ENCODE data around the gene MTTP.

Gene MTTP

DNA sequence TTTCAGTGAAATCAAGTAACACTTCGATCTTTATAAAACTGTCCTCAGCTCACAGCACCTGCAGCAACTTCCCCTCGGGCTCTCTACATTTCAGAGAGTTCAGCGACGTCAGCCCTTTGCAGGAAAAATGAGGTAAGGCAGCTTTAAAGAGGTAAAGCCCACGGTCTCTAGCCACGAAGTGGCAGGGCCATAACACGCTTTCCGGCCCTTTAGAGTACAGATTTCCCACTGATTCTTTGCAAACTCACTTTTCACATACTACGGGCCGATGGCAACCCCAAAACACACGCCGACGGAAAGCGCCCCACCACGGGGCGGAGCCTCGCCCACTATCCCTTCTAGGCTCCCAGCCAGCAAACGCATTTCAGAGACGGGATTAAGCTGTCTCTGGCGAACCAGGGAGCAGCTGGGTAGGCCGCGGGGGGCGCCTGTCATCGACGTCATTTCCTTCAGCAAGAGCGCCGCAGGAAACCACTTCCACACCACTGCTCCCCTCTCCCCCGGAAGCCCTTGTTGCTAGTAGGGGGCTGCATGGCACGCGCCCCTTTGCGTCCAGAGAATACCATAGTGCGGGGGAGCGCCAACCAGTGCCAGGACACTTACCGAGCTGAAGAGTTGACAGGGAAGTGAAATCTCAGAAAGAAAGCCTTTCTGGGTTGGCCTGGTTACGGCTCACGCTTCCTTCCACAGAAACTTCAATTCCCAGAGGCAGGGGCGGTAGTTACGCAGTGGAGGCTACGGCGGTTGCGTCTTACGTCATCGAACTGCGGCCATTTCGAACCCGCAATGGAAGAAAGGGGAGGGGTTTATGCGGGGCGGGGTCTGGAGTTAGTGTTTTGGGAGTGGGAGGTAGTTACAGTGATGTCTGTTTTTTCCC lies 11.1 kb upstream of the MTTP start, which contains the start of gene TRMT10A:
Gene TRMT10A, minus strand, starts transcription at position 730 of the 877 bp plus-strand sequence. CDS start 4,701 bp downstream, outside the sequence.
- H3K27ac ChIP-seq (ENCODE audit: insufficient read depth, low read length, poor library complexity, severe bottlenecking) = peak within 1 kb of the TSS; percentile 95
- H3K4me1 ChIP-seq (ENCODE audit: control insufficient read depth, insufficient read depth, low read length, poor library complexity, severe bottlenecking) = peaks cover 5% of the 10 kb centered on the region
- H3K36me3 ChIP-seq (ENCODE audit: control insufficient read depth, insufficient read depth, low read length) = no peaks in the 10 kb centered on the region
- no peaks in the 10 kb centered on the region for H3K27me3 ChIP-seq (replicated peaks; ENCODE audit: control insufficient read depth, insufficient read depth, low read length, poor library complexity, severe bottlenecking)
- peak within 1 kb of the TSS; percentile 74 for H3K4me3 ChIP-seq (ENCODE audit: insufficient read depth, low read depth, low read length, poor library complexity, severe bottlenecking)
- H3K9me3 ChIP-seq (ENCODE audit: control insufficient read depth, low read length) = no peaks in the 10 kb centered on the region
- peak; percentile 87 to 92 (median 92) for DNase-seq

GRCh38 chr4:99564921-99565320 lies 9.7 kb upstream of the MTTP start:
- Histone ChIP-seq H3K27me3 (replicated peaks; ENCODE audit: control insufficient read depth, insufficient read depth, low read length, poor library complexity, severe bottlenecking) (no peaks in the 10 kb centered on the region), H3K36me3 (ENCODE audit: control insufficient read depth, insufficient read depth, low read length) (no peaks in the 10 kb centered on the region), H3K27ac (ENCODE audit: insufficient read depth, low read length, poor library complexity, severe bottlenecking) (no peak overlapping the region), H3K4me1 (ENCODE audit: control insufficient read depth, insufficient read depth, low read length, poor library complexity, severe bottlenecking) (peaks cover 5% of the 10 kb centered on the region), H3K9me3 (ENCODE audit: control insufficient read depth, low read length) (no peaks in the 10 kb centered on the region), H3K4me3 (ENCODE audit: insufficient read depth, low read depth, low read length, poor library complexity, severe bottlenecking) (no peak overlapping the region)
- no peak for DNase-seq

DNA sequence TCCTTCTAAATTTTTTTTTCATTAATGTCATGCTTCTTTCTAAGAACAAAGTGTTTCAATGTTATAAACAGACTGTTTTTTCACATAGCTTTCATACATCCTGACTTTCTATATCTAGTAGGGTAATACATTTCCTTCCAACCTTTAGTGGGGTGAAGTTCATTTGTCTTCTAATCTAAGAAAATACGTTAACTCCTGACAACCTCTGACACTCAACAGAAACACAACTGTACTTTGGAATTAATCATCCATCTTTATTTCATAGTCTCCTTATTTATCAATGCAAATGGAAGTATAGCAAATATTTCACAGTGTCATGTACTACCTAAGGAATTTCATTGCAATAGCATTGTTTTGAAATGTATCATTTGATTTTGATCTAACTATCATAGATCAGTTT lies 2.7 kb upstream of the MTTP start:
- H3K27ac ChIP-seq (ENCODE audit: insufficient read depth, low read length, poor library complexity, severe bottlenecking) = no peak overlapping the region
- no peaks in the 10 kb centered on the region for H3K4me1 ChIP-seq (ENCODE audit: control insufficient read depth, insufficient read depth, low read length, poor library complexity, severe bottlenecking)
- no peak overlapping the region for H3K4me3 ChIP-seq (ENCODE audit: insufficient read depth, low read depth, low read length, poor library complexity, severe bottlenecking)
- DNase-seq = no peak
- no peaks in the 10 kb centered on the region for H3K9me3 ChIP-seq (ENCODE audit: control insufficient read depth, low read length)
- no peaks in the 10 kb centered on the region for H3K36me3 ChIP-seq (ENCODE audit: control insufficient read depth, insufficient read depth, low read length)
- H3K27me3 ChIP-seq (replicated peaks; ENCODE audit: control insufficient read depth, insufficient read depth, low read length, poor library complexity, severe bottlenecking) = peaks cover 9% of the 10 kb centered on the region

- Histone ChIP-seq H3K27ac (ENCODE audit: insufficient read depth, low read length, poor library complexity, severe bottlenecking) (no peak overlapping the region), H3K4me3 (ENCODE audit: insufficient read depth, low read depth, low read length, poor library complexity, severe bottlenecking) (no peak overlapping the region), H3K36me3 (ENCODE audit: control insufficient read depth, insufficient read depth, low read length) (no peaks in the 10 kb centered on the region), H3K27me3 (replicated peaks; ENCODE audit: control insufficient read depth, insufficient read depth, low read length, poor library complexity, severe bottlenecking) (peaks cover 9% of the 10 kb centered on the region), H3K4me1 (ENCODE audit: control insufficient read depth, insufficient read depth, low read length, poor library complexity, severe bottlenecking) (no peaks in the 10 kb centered on the region), H3K9me3 (ENCODE audit: control insufficient read depth, low read length) (no peaks in the 10 kb centered on the region)
- no peak for DNase-seq
Measured at GRCh38 chr4:99572527-99573240, 1.9 kb upstream of the MTTP start.

DNA sequence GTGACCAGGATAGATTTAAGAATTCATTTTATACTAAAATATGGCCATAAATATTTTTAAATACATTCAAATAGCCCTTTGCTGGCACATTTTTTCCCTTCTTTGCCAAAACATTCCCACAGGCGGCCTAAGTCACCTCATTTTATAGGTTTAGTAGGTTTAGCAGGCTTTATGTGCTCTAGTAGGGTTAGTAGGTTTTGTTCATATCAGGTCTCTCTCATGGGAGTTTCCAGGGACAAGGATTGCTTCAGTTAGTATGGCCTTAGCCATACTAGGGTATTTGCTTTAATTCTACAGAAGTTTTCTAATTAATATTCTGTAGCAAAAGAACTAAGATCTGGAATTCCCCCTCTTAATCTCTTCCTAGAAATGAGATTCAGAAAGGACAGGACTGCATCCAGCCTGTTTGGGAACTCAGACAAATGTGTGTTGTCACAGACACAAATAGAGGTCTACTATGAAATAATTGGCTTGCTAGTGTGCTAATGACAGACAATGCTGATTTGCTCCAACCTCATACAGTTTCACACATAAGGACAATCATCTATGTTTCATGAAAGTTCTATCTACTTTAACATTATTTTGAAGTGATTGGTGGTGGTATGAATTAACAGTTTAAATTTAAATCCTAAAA lies 772 bp upstream of the MTTP start:
- no peaks in the 10 kb centered on the region for H3K9me3 ChIP-seq (ENCODE audit: control insufficient read depth, low read length)

GRCh38 chr4:99578714-99579113 lies 4.1 kb downstream of the MTTP start:
- Histone ChIP-seq H3K4me1 (ENCODE audit: control insufficient read depth, insufficient read depth, low read length, poor library complexity, severe bottlenecking) (no peaks in the 10 kb centered on the region), H3K27me3 (replicated peaks; ENCODE audit: control insufficient read depth, insufficient read depth, low read length, poor library complexity, severe bottlenecking) (peaks cover 7% of the 10 kb centered on the region), H3K27ac (ENCODE audit: insufficient read depth, low read length, poor library complexity, severe bottlenecking) (no peak overlapping the region), H3K36me3 (ENCODE audit: control insufficient read depth, insufficient read depth, low read length) (no peaks in the 10 kb centered on the region), H3K4me3 (ENCODE audit: insufficient read depth, low read depth, low read length, poor library complexity, severe bottlenecking) (no peak overlapping the region), H3K9me3 (ENCODE audit: control insufficient read depth, low read length) (no peaks in the 10 kb centered on the region)
- DNase-seq = no peak

More for the DNA sequence above, 772 bp upstream of the MTTP start:
- no peak overlapping the region for H3K27ac ChIP-seq (ENCODE audit: insufficient read depth, low read length, poor library complexity, severe bottlenecking)
- no peaks in the 10 kb centered on the region for H3K36me3 ChIP-seq (ENCODE audit: control insufficient read depth, insufficient read depth, low read length)
- DNase-seq = no peak
- peaks cover 9% of the 10 kb centered on the region for H3K27me3 ChIP-seq (replicated peaks; ENCODE audit: control insufficient read depth, insufficient read depth, low read length, poor library complexity, severe bottlenecking)
- H3K4me1 ChIP-seq (ENCODE audit: control insufficient read depth, insufficient read depth, low read length, poor library complexity, severe bottlenecking) = no peaks in the 10 kb centered on the region
- H3K4me3 ChIP-seq (ENCODE audit: insufficient read depth, low read depth, low read length, poor library complexity, severe bottlenecking) = no peak overlapping the region

DNA sequence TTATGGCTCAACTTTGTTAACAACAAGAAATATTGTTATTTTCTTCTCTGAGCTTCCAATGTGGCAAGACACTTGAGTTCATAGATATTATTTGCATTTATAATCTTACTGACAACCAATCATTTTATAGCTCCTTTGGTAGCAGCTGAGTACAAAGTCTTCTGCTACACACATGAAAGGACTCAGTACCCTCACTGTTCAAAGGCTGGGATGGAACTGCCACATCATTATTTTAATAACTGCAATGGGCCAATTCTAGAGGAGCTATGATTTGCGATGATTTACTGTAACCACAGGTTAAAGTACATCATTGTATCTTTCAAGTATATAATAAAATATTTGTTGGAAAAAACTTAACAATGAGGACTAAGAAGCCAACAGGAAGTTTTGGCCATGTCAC lies 10.9 kb downstream of the MTTP start:
- Histone ChIP-seq H3K27me3 (replicated peaks; ENCODE audit: control insufficient read depth, insufficient read depth, low read length, poor library complexity, severe bottlenecking) (no peaks in the 10 kb centered on the region), H3K4me1 (ENCODE audit: control insufficient read depth, insufficient read depth, low read length, poor library complexity, severe bottlenecking) (no peaks in the 10 kb centered on the region), H3K27ac (ENCODE audit: insufficient read depth, low read length, poor library complexity, severe bottlenecking) (no peak overlapping the region), H3K36me3 (ENCODE audit: control insufficient read depth, insufficient read depth, low read length) (no peaks in the 10 kb centered on the region), H3K9me3 (ENCODE audit: control insufficient read depth, low read length) (no peaks in the 10 kb centered on the region), H3K4me3 (ENCODE audit: insufficient read depth, low read depth, low read length, poor library complexity, severe bottlenecking) (no peak overlapping the region)
- DNase-seq = no peak

DNA sequence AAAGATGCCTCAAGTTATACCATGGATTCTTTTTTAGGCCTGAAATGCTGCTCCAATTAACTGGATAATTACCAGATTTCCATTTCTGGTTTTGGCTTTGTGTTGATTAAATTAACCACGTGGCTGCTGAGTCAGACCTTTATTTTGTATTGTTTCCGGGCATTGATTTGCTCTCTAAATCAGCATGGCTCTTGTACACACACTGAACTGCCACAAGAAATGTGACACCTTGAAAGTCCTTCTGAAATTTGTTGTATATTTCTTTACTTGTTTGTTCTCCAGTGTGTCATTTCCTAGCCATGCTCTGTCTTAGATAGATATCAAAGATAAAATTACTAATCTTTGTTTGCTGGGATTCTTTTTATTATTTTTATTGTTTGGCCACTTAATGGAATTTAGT lies 11.7 kb downstream of the MTTP start:
- H3K27ac ChIP-seq (ENCODE audit: insufficient read depth, low read length, poor library complexity, severe bottlenecking) = no peak overlapping the region
- DNase-seq = no peak
- no peaks in the 10 kb centered on the region for H3K9me3 ChIP-seq (ENCODE audit: control insufficient read depth, low read length)
- H3K4me3 ChIP-seq (ENCODE audit: insufficient read depth, low read depth, low read length, poor library complexity, severe bottlenecking) = no peak overlapping the region
- no peaks in the 10 kb centered on the region for H3K27me3 ChIP-seq (replicated peaks; ENCODE audit: control insufficient read depth, insufficient read depth, low read length, poor library complexity, severe bottlenecking)
- H3K4me1 ChIP-seq (ENCODE audit: control insufficient read depth, insufficient read depth, low read length, poor library complexity, severe bottlenecking) = no peaks in the 10 kb centered on the region
- H3K36me3 ChIP-seq (ENCODE audit: control insufficient read depth, insufficient read depth, low read length) = no peaks in the 10 kb centered on the region

DNA sequence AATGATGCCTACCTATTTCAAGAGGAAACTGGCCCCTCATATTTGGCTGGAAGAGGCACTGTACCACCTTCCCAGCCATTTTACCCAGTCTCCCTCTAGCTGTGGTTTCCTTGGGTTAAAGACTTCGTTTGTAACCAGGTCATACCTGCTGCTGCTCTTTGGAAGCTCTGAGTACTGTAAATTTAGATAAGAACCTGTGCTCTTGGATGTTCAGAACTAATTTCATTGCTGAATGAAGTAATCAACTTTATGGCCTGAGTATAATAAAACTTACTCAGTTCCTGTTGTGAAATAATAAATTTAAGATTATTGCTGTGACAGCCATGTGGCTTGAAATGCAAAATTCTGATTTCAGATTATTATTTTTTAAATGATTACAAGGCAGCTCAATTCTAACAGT lies 12.2 kb downstream of the MTTP start:
- Histone ChIP-seq H3K4me1 (ENCODE audit: control insufficient read depth, insufficient read depth, low read length, poor library complexity, severe bottlenecking) (no peaks in the 10 kb centered on the region), H3K27me3 (replicated peaks; ENCODE audit: control insufficient read depth, insufficient read depth, low read length, poor library complexity, severe bottlenecking) (no peaks in the 10 kb centered on the region), H3K4me3 (ENCODE audit: insufficient read depth, low read depth, low read length, poor library complexity, severe bottlenecking) (no peak overlapping the region), H3K36me3 (ENCODE audit: control insufficient read depth, insufficient read depth, low read length) (no peaks in the 10 kb centered on the region), H3K9me3 (ENCODE audit: control insufficient read depth, low read length) (no peaks in the 10 kb centered on the region), H3K27ac (ENCODE audit: insufficient read depth, low read length, poor library complexity, severe bottlenecking) (no peak overlapping the region)
- no peak for DNase-seq

DNA sequence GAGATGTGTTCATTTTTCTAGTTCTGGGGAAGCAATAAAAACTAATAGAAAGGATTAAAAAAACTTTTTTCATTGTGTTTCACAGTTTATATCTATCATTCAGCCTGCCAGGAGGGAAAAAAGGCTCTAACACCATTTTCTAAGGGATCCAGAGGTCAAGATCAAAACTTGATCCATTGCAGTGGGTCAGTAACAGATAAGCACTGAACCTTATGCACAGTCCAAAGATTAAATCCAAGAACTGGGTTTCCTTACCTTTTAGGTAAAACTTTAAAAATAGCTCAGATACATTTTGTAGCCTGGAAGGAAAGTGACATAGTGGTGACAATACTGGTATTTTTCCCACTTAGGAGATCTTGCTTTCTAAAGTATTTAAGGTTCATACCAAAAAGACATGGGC lies 12.7 kb downstream of the MTTP start:
- Histone ChIP-seq H3K27ac (ENCODE audit: insufficient read depth, low read length, poor library complexity, severe bottlenecking) (no peak overlapping the region), H3K4me3 (ENCODE audit: insufficient read depth, low read depth, low read length, poor library complexity, severe bottlenecking) (no peak overlapping the region), H3K9me3 (ENCODE audit: control insufficient read depth, low read length) (no peaks in the 10 kb centered on the region), H3K36me3 (ENCODE audit: control insufficient read depth, insufficient read depth, low read length) (no peaks in the 10 kb centered on the region), H3K27me3 (replicated peaks; ENCODE audit: control insufficient read depth, insufficient read depth, low read length, poor library complexity, severe bottlenecking) (no peaks in the 10 kb centered on the region), H3K4me1 (ENCODE audit: control insufficient read depth, insufficient read depth, low read length, poor library complexity, severe bottlenecking) (no peaks in the 10 kb centered on the region)
- no peak for DNase-seq

All from effector memory CD4-positive, alpha-beta T cell (primary cell).